ENCODE results near the gene BRF1. TPM values are rescaled to one million over a fixed set of nuclear protein-coding genes. Genes with fewer than 3 reads are reported as not detected.
"Not testable (repeated sequence)": the region's sequence is repeated elsewhere in the genome, so short reads cannot be mapped to it uniquely, and the experiment has no call there.

Gene BRF1
- total RNA-seq, 4 donors from 2014 or later = 77.6 to 114 (median 99.5) TPM

DNA sequence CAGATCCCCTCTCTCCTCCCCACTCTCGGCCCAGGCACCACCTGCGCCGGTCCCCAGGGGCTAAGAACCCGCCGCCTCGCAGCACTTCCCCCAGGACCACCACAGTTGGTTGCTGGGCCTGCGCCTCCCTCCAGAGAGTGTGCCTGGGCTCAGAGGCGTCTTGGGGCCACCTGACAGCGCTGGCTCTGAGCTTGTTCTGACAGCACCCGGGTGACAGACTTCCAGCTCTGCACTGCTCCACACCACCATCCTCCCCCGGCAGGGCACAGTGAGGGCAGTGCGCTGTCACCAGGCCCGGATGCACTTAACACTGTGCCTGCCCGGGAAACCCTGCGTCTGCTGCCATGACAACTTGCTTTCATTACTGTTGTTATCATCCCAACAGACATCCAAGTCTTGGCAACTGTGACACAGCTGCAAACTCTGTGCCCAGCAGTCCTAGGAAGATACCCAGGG, 6.6 kb downstream of the BRF1 start:
- Histone ChIP-seq H3K27ac (peak overlapping the region in 1 of 4 donors; percentile 52), H3K9me3 (no peaks in the 10 kb centered on the region), H3K27me3 (no peaks in the 10 kb centered on the region), H3K36me3 (no peaks in the 10 kb centered on the region), H3K4me1 (peaks cover 0 to 45% (median 10%) of the 10 kb centered on the region in 4 donors), H3K4me3 (no peak overlapping the region)
- peak in 1 of 2 donors; percentile 13 for TF ChIP-seq EP300 (IDR thresholded peaks at IDR 0.05)
- TF ChIP-seq, protein P1, sequence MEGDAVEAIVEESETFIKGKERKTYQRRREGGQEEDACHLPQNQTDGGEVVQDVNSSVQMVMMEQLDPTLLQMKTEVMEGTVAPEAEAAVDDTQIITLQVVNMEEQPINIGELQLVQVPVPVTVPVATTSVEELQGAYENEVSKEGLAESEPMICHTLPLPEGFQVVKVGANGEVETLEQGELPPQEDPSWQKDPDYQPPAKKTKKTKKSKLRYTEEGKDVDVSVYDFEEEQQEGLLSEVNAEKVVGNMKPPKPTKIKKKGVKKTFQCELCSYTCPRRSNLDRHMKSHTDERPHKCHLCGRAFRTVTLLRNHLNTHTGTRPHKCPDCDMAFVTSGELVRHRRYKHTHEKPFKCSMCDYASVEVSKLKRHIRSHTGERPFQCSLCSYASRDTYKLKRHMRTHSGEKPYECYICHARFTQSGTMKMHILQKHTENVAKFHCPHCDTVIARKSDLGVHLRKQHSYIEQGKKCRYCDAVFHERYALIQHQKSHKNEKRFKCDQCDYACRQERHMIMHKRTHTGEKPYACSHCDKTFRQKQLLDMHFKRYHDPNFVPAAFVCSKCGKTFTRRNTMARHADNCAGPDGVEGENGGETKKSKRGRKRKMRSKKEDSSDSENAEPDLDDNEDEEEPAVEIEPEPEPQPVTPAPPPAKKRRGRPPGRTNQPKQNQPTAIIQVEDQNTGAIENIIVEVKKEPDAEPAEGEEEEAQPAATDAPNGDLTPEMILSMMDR (IDR thresholded peaks at IDR 0.05) = no peak
- no peak for DNase-seq (ENCODE audit: low spot score in 2 of 2)
- WGBS, 2 donors = 40 to 60% methylated on average over 7 to 15 of the region's 15 CpGs

DNA sequence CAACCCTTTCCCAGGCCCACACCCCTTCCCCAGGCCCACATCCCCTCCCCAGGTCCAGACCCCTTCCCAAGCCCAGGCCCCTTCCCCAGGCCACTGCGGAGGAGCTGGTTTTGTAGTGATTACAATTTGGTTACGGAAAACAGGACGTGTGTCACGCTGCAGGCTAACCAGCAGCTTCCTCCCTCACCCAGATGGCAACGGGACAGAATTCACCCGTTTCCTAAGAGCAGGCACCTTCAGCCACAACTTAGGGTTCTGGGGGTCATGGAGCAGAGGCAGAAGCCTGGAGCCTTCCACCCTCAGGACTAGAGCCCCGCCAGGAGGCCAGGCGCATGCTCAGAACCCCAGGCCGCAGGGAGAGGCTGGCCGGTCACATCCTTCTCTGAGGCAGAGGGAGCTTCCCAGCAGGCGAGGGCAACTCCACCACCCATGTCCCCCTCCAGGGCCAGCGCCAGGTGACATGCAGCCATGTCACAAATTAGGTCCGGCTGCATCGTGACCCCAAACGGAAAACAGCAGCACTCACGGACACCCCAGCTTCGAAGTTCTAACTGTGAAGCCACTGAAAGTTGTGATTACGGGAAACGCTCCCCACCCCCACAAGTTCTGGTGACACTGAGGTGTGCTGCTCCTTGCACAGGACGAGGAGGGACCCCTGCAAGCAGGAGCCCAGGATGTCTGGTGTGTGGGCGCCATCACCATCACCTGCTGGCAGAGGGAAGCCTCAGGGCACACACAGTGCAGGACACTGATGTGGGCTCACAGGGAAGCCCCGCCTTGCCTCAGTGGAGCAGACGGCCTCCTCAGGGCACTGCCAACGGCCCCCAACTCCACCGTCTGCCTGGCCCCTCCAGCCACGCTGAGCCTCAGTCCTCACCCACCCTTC, 7.7 kb downstream of the BRF1 start:
- Histone ChIP-seq H3K9me3 (no peaks in the 10 kb centered on the region), H3K36me3 (no peaks in the 10 kb centered on the region), H3K4me3 (no peak overlapping the region), H3K27me3 (no peaks in the 10 kb centered on the region), H3K27ac (peak overlapping the region in 1 of 4 donors; percentile 52), H3K4me1 (peaks cover 0 to 34% (median 5%) of the 10 kb centered on the region in 4 donors)
- TF ChIP-seq POLR2A (IDR thresholded peaks at IDR 0.05) (no peak), EP300 (IDR thresholded peaks at IDR 0.05) (no peak)
- no peak for DNase-seq (ENCODE audit: low spot score in 2 of 2)
- 66 to 78% methylated on average over 18 to 26 of the region's 26 CpGs for WGBS, 2 donors

- peaks cover 0 to 44% (median 5%) of the 10 kb centered on the region in 4 donors for H3K4me1 ChIP-seq
- no peaks in the 10 kb centered on the region for H3K9me3 ChIP-seq
- H3K36me3 ChIP-seq = peaks cover 0 to 4% (median 0%) of the 10 kb centered on the region in 3 donors
- no peak for DNase-seq (ENCODE audit: low spot score in 2 of 2)
- no peak overlapping the region for H3K27ac ChIP-seq
- no peak overlapping the region for H3K4me3 ChIP-seq
- no peaks in the 10 kb centered on the region for H3K27me3 ChIP-seq
- TF ChIP-seq EP300 (IDR thresholded peaks at IDR 0.05) (no peak), POLR2A (IDR thresholded peaks at IDR 0.05) (no peak)
- TF ChIP-seq, protein P1 (IDR thresholded peaks at IDR 0.05) = no peak
- 68 to 73% methylated on average over 13 of the region's 13 CpGs for WGBS, 2 donors
Measured at GRCh38 chr14:105290621-105291346, 10.0 kb downstream of the BRF1 start.

DNA sequence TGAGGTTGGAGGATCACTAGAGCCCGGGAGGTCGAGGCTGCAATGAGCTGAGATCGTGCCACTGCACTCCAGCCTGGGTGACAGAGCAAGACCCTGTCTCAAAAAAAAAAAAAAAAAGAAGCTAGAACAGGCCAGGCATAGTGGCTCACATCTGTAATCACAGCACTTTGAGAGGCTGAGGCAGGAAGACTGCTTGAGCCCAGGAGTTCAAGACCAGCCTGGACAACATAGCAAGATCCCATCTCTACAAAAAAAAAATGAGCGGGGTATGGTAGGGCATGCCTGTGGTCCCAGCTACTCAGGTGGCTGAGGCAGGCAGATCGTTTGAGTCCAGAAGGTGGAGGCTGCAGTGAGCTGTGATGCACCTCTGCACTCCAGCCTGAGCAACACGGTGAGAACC, 11.9 kb downstream of the BRF1 start:
- not testable (repeated sequence) for H3K27me3 ChIP-seq; H3K36me3 ChIP-seq; H3K4me3 ChIP-seq; H3K9me3 ChIP-seq; H3K27ac ChIP-seq; DNase-seq (ENCODE audit: low spot score in 2 of 2)
- 85 to 92% methylated on average over 6 of the region's 6 CpGs for WGBS, 2 donors
- H3K4me1 ChIP-seq = peaks cover 0 to 33% (median 3%) of the 10 kb centered on the region in 4 donors

- DNase-seq (ENCODE audit: low spot score in 2 of 2) = no peak
- no peaks in the 10 kb centered on the region for H3K27me3 ChIP-seq
Measured at GRCh38 chr14:105287249-105288102, 13.3 kb downstream of the BRF1 start.

More at GRCh38 chr14:105287249-105288102, 13.3 kb downstream of the BRF1 start:
- Histone ChIP-seq H3K9me3 (no peaks in the 10 kb centered on the region), H3K4me1 (peaks cover 0 to 25% (median 2%) of the 10 kb centered on the region in 4 donors), H3K36me3 (peaks cover 0 to 12% (median 0%) of the 10 kb centered on the region in 3 donors), H3K27ac (no peak overlapping the region), H3K4me3 (no peak overlapping the region)
- 79 to 80% methylated on average over 24 of the region's 24 CpGs for WGBS, 2 donors
- no peak for TF ChIP-seq POLR2A (IDR thresholded peaks at IDR 0.05)
- TF ChIP-seq EP300 (IDR thresholded peaks at IDR 0.05) = no peak
- TF ChIP-seq, protein P1 (IDR thresholded peaks at IDR 0.05) = no peak
